NCI-H446 treated with DMSO at 0.1 percent for 48 hours (cell line): ENCODE results near the gene AKT1.

ENCODE experiments used
- DNase-seq: peaks from one replicate; lab custom pipeline; 2025; lab: John Stamatoyannopoulos, UW

AKT1 gene

GRCh38 chr14:104723651-104724406 lies 71.7 kb downstream of the AKT1 start, which contains the start of gene ADSS1:
TSS of gene ADSS1 (plus strand) at chr14:104724229. CDS start at chr14:104724271, 42 bp downstream.
- DNase-seq: no peak

- no peak for DNase-seq
Measured at GRCh38 chr14:104722938-104723650, 72.5 kb downstream of the AKT1 start.

- no peak for DNase-seq
Measured at GRCh38 chr14:104721505-104722431, 73.8 kb downstream of the AKT1 start.
